Measurements from ENCODE around the gene ASB10. TPM values are rescaled to one million over a fixed set of nuclear protein-coding genes. Genes with fewer than 3 reads are reported as not detected.
A peak's percentile ranks its signal among the peaks of the same experiment; 100 is the strongest.

The ASB10 gene
- total and polyA plus RNA-seq, 2 of the 13 experiments (the other 11 are each of a cell fraction or from before 2014, with no cell fraction given) = not detected

GRCh38 chr7:151172273-151173141 lies 14.5 kb downstream of the ASB10 start (continued):
- TF ChIP-seq ZBTB2 (CRISPR knock-in tag; IDR thresholded peaks at IDR 0.05; ENCODE audit: low read depth) (no peak), FOXO1 (CRISPR knock-in tag; IDR thresholded peaks at IDR 0.05) (peak; percentile 27; the same call in 1 of the 2 replicates), ZNF740 (CRISPR knock-in tag; IDR thresholded peaks at IDR 0.05) (no peak), RNF219 (CRISPR knock-in tag; IDR thresholded peaks at IDR 0.05) (no peak), KLF11 (CRISPR knock-in tag; IDR thresholded peaks at IDR 0.05) (no peak), CEBPB (IDR thresholded peaks at IDR 0.05; ENCODE audit: borderline replicate concordance, low read depth, low read length) (no peak), ZNF333 (CRISPR knock-in tag; IDR thresholded peaks at IDR 0.05; ENCODE audit: borderline replicate concordance) (no peak), PHF21A (CRISPR knock-in tag; IDR thresholded peaks at IDR 0.05) (no peak), THAP11 (CRISPR knock-in tag; IDR thresholded peaks at IDR 0.05) (peak; percentile 71; the same call in 1 of the 2 replicates), ZNF3 (CRISPR knock-in tag; IDR thresholded peaks at IDR 0.05) (no peak), ZNF710 (CRISPR knock-in tag; IDR thresholded peaks at IDR 0.05; ENCODE audit: borderline replicate concordance) (no peak), ATF7-NPFF (CRISPR knock-in tag; IDR thresholded peaks at IDR 0.05; ENCODE audit: low read depth) (no peak), ZNF563 (CRISPR knock-in tag; IDR thresholded peaks at IDR 0.05) (no peak), IRF1 (CRISPR knock-in tag; IDR thresholded peaks at IDR 0.05; ENCODE audit: low read depth) (0 out of 2 replicates have a peak, but pooled peaks have one; percentile 31), ZGPAT (CRISPR knock-in tag; IDR thresholded peaks at IDR 0.05) (peak; percentile 41; the same call in 1 of the 2 replicates), KAT8 (CRISPR knock-in tag; IDR thresholded peaks at IDR 0.05) (peak; percentile 39; the same call in 1 of the 2 replicates), SRSF1 (optimal IDR thresholded peaks at IDR 0.05; ENCODE audit: low read depth, low read length) (no peak), ZNF225 (CRISPR knock-in tag; IDR thresholded peaks at IDR 0.05) (no peak), ZBTB20 (CRISPR knock-in tag; IDR thresholded peaks at IDR 0.05; ENCODE audit: borderline replicate concordance, low read depth) (no peak)
